HepG2 (cell line): ENCODE measurements around the gene SNHG17. TPM values are rescaled to one million over a fixed set of nuclear protein-coding genes. Genes with fewer than 3 reads are reported as not detected.
A peak's percentile ranks its signal among the peaks of the same experiment; 100 is the strongest.

Experiments
- CCAR2 ChIP-seq: fragments of 200-400 bp; formaldehyde crosslinking; optimal IDR thresholded peaks from 2 replicates; pipeline ENCODE3; 2018; ENCODE audit warnings: low read depth, mild to moderate bottlenecking, low read length, moderate library complexity
- CHCHD3 ChIP-seq: sonication (generic); formaldehyde crosslinking; IDR thresholded peaks from 2 replicates; pipeline ENCODE4 v1.8.0; 2022; ENCODE audit warnings: mild to moderate bottlenecking, missing genetic modification reagents, moderate library complexity
- ETV6 ChIP-seq: sonication (generic); formaldehyde crosslinking; conservative IDR thresholded peaks from 2 replicates; pipeline ENCODE4 v1.4.0; 2020; ENCODE audit warnings: missing genetic modification reagents
- HNF4G ChIP-seq, 2 experiments: sonication (generic) in 1 of 2; formaldehyde crosslinking in 1 of 2; IDR thresholded peaks; 2 replicates each; pipeline versions ENCODE4 v1.4.0 to v1.6.1; 2011 to 2020; ENCODE audit warnings: borderline replicate concordance in 2 of 2, low read depth in 2 of 2, mild to moderate bottlenecking in 2 of 2, low read length in 1 of 2, missing genetic modification reagents in 1 of 2, moderate library complexity in 1 of 2
- KAT8 ChIP-seq: IDR thresholded peaks from 2 replicates; pipeline ENCODE4 v1.6.1; 2016; ENCODE audit warnings: missing genetic modification reagents, missing compliant biosample characterization
- MED8 ChIP-seq: sonication (generic); formaldehyde crosslinking; IDR thresholded peaks from 2 replicates; pipeline ENCODE4 v1.8.1; 2023; ENCODE audit warnings: mild to moderate bottlenecking, missing genetic modification reagents; ENCODE audit not compliant: insufficient replicate concordance
- NBN ChIP-seq: fragments of 450-650 bp; conservative IDR thresholded peaks from 2 replicates; pipeline ENCODE4 v1.6.1; 2017
- PAF1 ChIP-seq: IDR thresholded peaks from 2 replicates; pipeline ENCODE4 v1.6.1; 2016; ENCODE audit warnings: missing genetic modification reagents, missing compliant biosample characterization
- PTBP1 ChIP-seq: fragments of 200-400 bp; formaldehyde crosslinking; IDR thresholded peaks from 2 replicates; pipeline ENCODE4 v1.6.1; 2018; ENCODE audit warnings: low read length, low read depth; ENCODE audit not compliant: poor library complexity, severe bottlenecking
- REST ChIP-seq, 2 experiments: IDR thresholded peaks; 2 replicates each; pipeline ENCODE4 v1.6.1; 2011 to 2012; ENCODE audit warnings: low read length in 2 of 2, borderline replicate concordance in 1 of 2, low read depth in 1 of 2, mild to moderate bottlenecking in 1 of 2, moderate library complexity in 1 of 2
- SP4 ChIP-seq: sonication (generic); formaldehyde crosslinking; IDR thresholded peaks from 2 replicates; pipeline ENCODE4 v1.8.1; 2023; ENCODE audit warnings: mild to moderate bottlenecking, missing genetic modification reagents
- TOE1 ChIP-seq: sonication (generic); formaldehyde crosslinking; IDR thresholded peaks from 2 replicates; pipeline ENCODE4 v1.4.0; 2020; ENCODE audit warnings: mild to moderate bottlenecking, missing genetic modification reagents
- U2AF1 ChIP-seq: fragments of 200-400 bp; formaldehyde crosslinking; optimal IDR thresholded peaks from 2 replicates; pipeline ENCODE3; 2017; ENCODE audit warnings: mild to moderate bottlenecking, low read depth, low read length
- ZC3H13 ChIP-seq: sonication (generic); formaldehyde crosslinking; IDR thresholded peaks from 2 replicates; pipeline ENCODE4 v1.8.1; 2023; ENCODE audit warnings: mild to moderate bottlenecking, missing genetic modification reagents, moderate library complexity
- ZMYM2 ChIP-seq: sonication (generic); formaldehyde crosslinking; IDR thresholded peaks from 2 replicates; pipeline ENCODE4 v1.8.0; 2022; ENCODE audit warnings: mild to moderate bottlenecking, missing genetic modification reagents
- ZNF224 ChIP-seq: sonication (generic); formaldehyde crosslinking; IDR thresholded peaks from 2 replicates; pipeline ENCODE4 v1.5.0; 2020; ENCODE audit warnings: mild to moderate bottlenecking, missing genetic modification reagents
- ZNF558 ChIP-seq: sonication (generic); formaldehyde crosslinking; IDR thresholded peaks from 2 replicates; pipeline ENCODE4 v1.9.0; 2022; ENCODE audit warnings: mild to moderate bottlenecking, missing genetic modification reagents, borderline replicate concordance
- ZNF747 ChIP-seq: sonication (generic); formaldehyde crosslinking; IDR thresholded peaks from 2 replicates; pipeline ENCODE4 v1.8.1; 2023; ENCODE audit warnings: missing genetic modification reagents, mild to moderate bottlenecking, borderline replicate concordance
- ZNF800 ChIP-seq: sonication (generic); formaldehyde crosslinking; IDR thresholded peaks from 2 replicates; pipeline ENCODE4 v1.4.0; 2020; ENCODE audit warnings: missing genetic modification reagents
- polyA plus RNA-seq, 8 experiments: library from polyadenylated mRNA; depleted of rRNA in 3 of 8; stranded (reverse) in 7 of 8; unstranded in 1 of 8; fragments of >200 nt; fragmentation: Illumina TruSeq in 4 of 8; extraction: Trizol in 4 of 8; gene quantifications; 2 replicates each; pipeline versions ENCODE4 v1.2.1 to v1.2.3, GENCODE V29; 2011 to 2016; ENCODE audit warnings: low read depth in 4 of 8, missing spikeins in 1 of 8, mixed read lengths in 1 of 8; ENCODE audit not compliant: insufficient read depth in 1 of 8
- total RNA-seq, 5 experiments: library from RNA; depleted of rRNA; stranded (reverse); fragments of >200 nt; fragmentation: Illumina TruSeq; extraction: Trizol; gene quantifications; 2 replicates each; pipeline ENCODE4 v1.2.3, GENCODE V29; 2016; ENCODE audit warnings: low read depth in 1 of 5
- TF ChIP-seq, protein P1 (sequence below): sonication (generic); formaldehyde crosslinking; IDR thresholded peaks from 2 replicates; pipeline ENCODE4 v1.8.1; 2022; ENCODE audit warnings: low read depth, mild to moderate bottlenecking, missing genetic modification reagents

SNHG17 gene
- total and polyA plus RNA-seq, 2 of the 13 experiments (the other 11 are each of a cell fraction or from before 2014, with no cell fraction given) = 26.2 to 41.2 TPM

GRCh38 chr20:38434770-38435554 is at the start of gene SNHG17 (continued):
- peak; percentile 98 for TF ChIP-seq ZNF800 (CRISPR knock-in tag)
- TF ChIP-seq ZC3H13 (CRISPR knock-in tag) = peak; percentile 99
- TF ChIP-seq CHCHD3 = peak; percentile 98
- peak; percentile 98 for TF ChIP-seq CCAR2
- TF ChIP-seq KAT8 (CRISPR knock-in tag) = peak; percentile 100
- TF ChIP-seq ETV6 (CRISPR knock-in tag) = peak; percentile 99
- peak; percentile 99 for TF ChIP-seq TOE1
- TF ChIP-seq ZNF558 (CRISPR knock-in tag) = peak; percentile 96; the same call in 1 of the 2 replicates
- TF ChIP-seq PTBP1 = peak; percentile 93
- peak; percentile 97 for TF ChIP-seq ZNF224 (CRISPR knock-in tag)
- TF ChIP-seq, protein P1, sequence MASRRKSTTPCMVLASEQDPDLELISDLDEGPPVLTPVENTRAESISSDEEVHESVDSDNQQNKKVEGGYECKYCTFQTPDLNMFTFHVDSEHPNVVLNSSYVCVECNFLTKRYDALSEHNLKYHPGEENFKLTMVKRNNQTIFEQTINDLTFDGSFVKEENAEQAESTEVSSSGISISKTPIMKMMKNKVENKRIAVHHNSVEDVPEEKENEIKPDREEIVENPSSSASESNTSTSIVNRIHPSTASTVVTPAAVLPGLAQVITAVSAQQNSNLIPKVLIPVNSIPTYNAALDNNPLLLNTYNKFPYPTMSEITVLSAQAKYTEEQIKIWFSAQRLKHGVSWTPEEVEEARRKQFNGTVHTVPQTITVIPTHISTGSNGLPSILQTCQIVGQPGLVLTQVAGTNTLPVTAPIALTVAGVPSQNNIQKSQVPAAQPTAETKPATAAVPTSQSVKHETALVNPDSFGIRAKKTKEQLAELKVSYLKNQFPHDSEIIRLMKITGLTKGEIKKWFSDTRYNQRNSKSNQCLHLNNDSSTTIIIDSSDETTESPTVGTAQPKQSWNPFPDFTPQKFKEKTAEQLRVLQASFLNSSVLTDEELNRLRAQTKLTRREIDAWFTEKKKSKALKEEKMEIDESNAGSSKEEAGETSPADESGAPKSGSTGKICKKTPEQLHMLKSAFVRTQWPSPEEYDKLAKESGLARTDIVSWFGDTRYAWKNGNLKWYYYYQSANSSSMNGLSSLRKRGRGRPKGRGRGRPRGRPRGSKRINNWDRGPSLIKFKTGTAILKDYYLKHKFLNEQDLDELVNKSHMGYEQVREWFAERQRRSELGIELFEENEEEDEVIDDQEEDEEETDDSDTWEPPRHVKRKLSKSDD = peak; percentile 98
- TF ChIP-seq PAF1 (CRISPR knock-in tag) = 0 out of 2 replicates have a peak, but pooled peaks have one; percentile 32
- TF ChIP-seq U2AF1 = peak; percentile 100
- peak; percentile 89 for TF ChIP-seq ZMYM2 (CRISPR knock-in tag)
- peak; percentile 100 for TF ChIP-seq ZNF747 (CRISPR knock-in tag)
- peak in 1 of 2 experiments; percentile 86; a peak in 2 of 4 replicates for TF ChIP-seq REST (IDR thresholded peaks at IDR 0.05; ENCODE audit: borderline replicate concordance in 1 of 2, low read depth in 1 of 2, low read length in 2 of 2)
- TF ChIP-seq NBN = no peak
- TF ChIP-seq HNF4G (IDR thresholded peaks at IDR 0.05; ENCODE audit: borderline replicate concordance, low read depth, low read length) = no peak
- TF ChIP-seq HNF4G (CRISPR knock-in tag; IDR thresholded peaks at IDR 0.05; ENCODE audit: borderline replicate concordance, low read depth) = peak; percentile 93
- peak; percentile 99 for TF ChIP-seq MED8 (CRISPR knock-in tag)
- peak; percentile 88 for TF ChIP-seq SP4
